ENCODE data around the gene EDN3.

EDN3 gene, protein sequence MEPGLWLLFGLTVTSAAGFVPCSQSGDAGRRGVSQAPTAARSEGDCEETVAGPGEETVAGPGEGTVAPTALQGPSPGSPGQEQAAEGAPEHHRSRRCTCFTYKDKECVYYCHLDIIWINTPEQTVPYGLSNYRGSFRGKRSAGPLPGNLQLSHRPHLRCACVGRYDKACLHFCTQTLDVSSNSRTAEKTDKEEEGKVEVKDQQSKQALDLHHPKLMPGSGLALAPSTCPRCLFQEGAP

DNA sequence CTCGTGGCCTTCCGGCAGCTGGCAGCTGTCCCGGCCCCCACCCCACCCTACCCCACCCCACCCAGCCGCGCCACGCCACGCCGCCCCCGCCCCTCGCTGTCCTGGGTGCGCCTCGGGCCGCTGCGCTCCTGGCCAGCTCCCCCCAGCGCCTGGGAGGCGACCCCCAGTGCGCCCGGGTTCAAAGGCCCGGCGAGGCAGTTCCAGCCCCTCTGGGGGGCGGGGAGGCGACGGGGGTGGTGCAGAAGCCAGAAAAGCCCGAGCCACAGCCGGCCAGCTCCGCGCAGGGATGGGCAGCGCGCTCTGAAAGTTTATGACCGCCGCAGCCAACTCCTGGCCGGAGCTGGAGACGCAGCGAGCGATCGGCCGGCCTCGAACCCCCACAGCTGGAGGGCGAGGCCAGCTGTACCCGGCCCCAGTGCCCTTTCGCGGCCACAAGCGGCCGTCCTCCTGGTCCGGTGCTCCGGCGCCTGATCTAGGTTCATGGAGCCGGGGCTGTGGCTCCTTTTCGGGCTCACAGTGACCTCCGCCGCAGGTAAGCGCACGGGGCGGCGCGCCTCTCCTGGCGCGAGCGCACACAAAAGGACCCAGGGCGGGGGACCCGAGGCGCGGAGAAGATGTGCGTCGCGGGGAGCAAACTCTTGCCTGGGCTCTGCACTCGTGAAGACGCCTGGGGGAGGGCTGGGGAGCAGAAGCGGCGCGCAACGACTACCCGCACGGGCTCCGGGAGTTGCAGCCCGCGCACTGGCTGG lies at the start of gene EDN3:
Gene EDN3, plus strand, starts transcription at position 279 of the 749 bp plus-strand sequence. Its CDS starts 202 bp downstream, at position 481.
- TF ChIP-seq, protein P1, sequence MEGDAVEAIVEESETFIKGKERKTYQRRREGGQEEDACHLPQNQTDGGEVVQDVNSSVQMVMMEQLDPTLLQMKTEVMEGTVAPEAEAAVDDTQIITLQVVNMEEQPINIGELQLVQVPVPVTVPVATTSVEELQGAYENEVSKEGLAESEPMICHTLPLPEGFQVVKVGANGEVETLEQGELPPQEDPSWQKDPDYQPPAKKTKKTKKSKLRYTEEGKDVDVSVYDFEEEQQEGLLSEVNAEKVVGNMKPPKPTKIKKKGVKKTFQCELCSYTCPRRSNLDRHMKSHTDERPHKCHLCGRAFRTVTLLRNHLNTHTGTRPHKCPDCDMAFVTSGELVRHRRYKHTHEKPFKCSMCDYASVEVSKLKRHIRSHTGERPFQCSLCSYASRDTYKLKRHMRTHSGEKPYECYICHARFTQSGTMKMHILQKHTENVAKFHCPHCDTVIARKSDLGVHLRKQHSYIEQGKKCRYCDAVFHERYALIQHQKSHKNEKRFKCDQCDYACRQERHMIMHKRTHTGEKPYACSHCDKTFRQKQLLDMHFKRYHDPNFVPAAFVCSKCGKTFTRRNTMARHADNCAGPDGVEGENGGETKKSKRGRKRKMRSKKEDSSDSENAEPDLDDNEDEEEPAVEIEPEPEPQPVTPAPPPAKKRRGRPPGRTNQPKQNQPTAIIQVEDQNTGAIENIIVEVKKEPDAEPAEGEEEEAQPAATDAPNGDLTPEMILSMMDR (IDR thresholded peaks at IDR 0.05), result no peak

DNA sequence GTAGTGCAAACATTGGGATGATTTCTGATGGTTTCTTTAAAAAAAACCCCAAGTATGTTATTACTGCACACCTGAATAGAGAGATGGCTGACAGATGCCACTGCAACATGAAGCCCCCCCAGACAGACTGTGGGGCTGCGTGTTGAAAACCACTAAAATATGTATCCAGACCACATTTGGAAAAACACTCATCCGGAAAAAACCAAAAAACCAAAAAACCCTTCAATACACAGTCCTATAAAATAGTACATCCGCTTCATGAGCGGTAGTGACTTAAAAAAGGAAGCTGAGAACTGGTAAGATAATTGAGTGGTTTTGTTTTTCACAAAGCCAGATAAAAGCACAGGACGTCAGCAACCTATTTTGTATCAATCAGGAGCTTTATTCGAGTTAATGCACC lies 47.1 kb upstream of the EDN3 start:
- TF ChIP-seq, protein P1 (IDR thresholded peaks at IDR 0.05), result no peak

DNA sequence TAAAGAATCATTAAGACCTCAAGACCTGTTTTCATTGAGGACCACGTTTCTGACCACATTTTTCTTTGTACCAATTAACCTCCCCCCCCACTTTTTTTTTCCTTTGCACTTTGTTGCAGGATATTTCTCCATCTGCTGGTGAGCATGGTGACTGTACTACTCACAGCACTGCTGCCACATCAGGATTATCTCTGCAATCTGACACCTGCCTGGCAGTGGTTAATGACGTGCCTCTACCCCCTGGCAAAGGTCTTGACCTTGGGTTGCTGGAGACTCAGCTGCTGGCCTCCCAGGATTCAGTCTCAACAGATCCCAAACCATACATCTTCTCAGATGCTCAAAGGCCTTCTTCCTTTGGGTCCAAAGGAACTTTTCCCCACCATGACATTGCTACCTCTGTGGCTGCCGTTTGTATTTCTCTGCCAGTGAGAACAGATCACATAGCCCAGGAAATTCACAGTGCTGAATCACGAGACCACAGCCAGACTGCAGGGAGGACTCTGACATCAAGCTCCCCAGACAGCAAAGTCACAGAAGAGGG lies 46.6 kb upstream of the EDN3 start:
- TF ChIP-seq, protein P1 (IDR thresholded peaks at IDR 0.05), result no peak

DNA sequence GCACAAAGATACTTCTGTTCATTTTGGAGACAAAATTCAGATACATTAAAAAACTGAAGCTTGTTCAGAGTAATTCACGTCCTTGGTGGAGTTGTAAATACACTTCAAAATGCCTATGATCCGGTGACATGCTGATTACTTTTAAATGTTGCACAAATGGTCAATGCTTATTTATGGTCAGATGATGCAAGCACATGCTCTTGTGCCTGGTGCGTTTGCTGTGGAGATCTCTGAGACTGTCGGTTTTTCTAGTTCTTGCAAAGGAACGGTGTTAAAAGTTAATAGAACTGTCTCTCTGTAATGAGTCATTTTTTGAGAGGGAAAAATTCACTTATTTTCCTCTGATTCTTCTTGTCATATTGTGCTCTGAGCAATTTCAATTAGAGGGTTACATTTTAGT lies 45.2 kb upstream of the EDN3 start:
- TF ChIP-seq, protein P1 (IDR thresholded peaks at IDR 0.05), result no peak

DNA sequence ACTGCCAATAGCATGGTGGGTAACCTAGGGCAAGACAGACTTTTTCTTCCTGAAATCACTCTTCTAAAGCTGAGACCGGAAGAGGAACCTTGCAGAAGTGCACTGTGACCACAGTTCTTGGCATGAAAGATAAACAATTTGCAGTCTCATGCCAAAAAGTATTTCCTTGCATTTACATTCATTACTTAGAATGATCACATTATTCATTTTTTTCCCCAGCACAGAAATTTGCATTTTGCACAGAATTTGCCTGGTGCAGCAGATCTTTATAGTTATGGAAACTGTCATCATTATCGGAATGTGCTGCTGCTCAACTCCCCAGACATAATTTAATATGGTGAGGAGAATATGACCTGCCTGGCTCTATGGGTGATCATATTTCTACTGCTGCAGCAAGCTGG lies 42.2 kb upstream of the EDN3 start:
- TF ChIP-seq, protein P1 (IDR thresholded peaks at IDR 0.05), result no peak

DNA sequence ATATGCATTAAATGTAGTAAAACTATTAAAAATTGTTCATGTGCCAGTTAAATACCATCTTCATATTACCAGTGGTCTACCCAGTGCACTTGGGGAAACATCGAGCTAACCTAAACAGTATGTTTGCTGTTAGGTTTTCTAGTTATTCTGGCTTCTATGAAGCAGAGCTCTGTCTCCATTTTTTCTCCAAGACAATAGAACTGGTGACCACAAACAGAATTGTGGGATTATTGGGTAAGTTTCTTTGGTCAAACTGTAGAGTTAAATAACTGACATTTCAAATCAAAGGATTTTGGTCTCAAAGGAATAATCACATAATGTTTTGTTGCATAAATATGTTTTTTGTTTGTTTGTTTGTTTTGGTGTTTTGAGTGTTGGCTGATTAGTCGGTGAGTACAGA lies 40.5 kb upstream of the EDN3 start:
- TF ChIP-seq, protein P1 (IDR thresholded peaks at IDR 0.05), result no peak

DNA sequence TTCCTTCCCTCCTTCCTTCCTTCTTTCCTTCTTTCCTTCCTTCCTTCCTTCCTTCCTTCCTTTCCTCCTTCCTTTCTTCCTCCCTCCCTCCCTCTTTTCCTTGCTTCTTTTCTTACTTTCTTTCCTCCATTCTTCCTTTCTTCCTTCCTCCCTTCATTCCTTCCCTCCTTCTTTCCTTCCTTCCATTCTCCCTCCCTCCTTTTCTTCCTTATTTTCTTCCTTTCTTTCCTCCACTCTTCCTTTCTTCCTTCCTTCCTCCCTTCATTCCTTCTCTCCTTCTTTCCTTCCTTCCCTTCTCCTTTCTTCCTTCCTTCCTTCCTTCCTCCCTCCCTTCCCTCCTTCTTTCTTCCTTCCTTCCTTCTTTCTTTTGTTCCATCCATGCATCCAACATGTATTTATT lies 35.1 kb upstream of the EDN3 start:
- TF ChIP-seq, protein P1 (IDR thresholded peaks at IDR 0.05), result no peak

Data from LNCAP (cell line).